Activated T-cell treated with anti-CD3 and anti-CD28 coated beads for 1 hour (primary cell): ENCODE results near the gene SEC24C.
"Not testable (repeated sequence)": the region's sequence is repeated elsewhere in the genome, so short reads cannot be mapped to it uniquely, and the experiment has no call there.

Experiments
- DNase-seq: peaks from one replicate; pipeline ENCODE4 v3.0.0-alpha.2; 2020; ENCODE audit warnings: low read depth

SEC24C gene

DNA sequence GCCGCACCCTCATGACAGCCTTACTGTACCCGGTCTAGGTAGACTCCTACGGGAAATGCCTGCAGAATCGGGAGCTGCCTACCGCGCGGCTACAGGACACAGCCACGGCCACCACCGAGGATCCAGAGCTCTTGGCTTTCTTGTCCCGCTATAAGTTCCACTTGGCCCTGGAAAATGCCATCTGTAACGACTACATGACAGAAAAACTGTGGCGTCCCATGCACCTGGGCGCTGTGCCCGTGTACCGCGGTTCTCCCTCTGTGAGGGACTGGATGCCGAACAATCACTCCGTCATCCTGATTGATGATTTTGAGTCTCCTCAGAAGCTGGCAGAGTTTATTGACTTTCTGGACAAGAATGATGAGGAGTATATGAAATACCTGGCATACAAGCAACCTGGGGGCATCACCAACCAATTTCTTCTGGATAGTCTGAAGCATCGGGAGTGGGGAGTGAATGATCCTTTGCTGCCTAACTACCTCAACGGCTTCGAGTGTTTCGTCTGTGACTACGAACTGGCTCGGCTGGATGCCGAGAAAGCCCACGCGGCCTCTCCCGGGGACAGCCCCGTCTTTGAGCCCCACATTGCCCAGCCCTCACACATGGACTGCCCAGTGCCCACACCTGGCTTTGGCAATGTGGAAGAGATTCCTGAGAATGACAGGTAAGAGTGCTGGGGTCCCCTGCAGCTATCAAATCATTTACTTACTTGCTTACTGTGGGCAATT, 29.1 kb downstream of the SEC24C start:
- no peak for DNase-seq

DNA sequence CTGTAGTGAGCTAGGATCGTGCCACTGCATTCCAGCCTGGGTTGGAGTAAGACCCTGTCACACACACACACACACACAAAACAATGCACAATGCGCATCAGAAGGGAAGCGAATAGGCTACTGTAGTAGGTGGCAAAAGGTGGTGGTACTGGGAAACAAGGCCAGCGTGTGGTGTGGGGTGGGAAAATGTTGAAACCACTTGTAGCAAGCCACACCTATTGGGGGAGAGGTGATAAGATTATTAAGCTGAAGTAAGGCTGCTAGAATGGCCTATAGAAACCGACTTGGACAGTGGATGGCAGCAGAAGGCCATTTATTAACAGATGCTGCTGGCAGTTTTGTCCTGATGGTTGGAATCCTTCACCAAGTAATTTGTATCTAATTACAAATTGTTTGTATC, 30.5 kb downstream of the SEC24C start:
- no peak for DNase-seq

DNA sequence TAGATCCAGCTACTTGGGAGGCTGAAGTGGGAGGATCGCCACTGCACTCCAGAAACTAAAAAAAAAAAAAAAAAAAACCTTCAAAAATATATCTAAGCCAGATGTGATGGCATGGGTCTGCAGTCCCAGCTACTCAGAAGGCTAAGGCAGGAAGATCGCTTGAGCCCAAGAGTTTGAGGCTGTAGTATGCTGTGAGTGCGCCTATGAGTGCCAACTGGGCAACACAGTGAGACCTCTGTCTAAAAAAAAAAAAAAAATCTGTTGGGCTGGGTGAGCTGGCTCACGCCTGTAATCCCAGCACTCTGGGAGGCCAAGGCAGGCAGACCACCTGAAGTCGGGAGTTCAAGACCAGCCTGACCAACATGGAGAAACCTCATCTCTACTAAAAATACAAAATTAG, 34.8 kb downstream of the SEC24C start:
- no peak for DNase-seq

DNA sequence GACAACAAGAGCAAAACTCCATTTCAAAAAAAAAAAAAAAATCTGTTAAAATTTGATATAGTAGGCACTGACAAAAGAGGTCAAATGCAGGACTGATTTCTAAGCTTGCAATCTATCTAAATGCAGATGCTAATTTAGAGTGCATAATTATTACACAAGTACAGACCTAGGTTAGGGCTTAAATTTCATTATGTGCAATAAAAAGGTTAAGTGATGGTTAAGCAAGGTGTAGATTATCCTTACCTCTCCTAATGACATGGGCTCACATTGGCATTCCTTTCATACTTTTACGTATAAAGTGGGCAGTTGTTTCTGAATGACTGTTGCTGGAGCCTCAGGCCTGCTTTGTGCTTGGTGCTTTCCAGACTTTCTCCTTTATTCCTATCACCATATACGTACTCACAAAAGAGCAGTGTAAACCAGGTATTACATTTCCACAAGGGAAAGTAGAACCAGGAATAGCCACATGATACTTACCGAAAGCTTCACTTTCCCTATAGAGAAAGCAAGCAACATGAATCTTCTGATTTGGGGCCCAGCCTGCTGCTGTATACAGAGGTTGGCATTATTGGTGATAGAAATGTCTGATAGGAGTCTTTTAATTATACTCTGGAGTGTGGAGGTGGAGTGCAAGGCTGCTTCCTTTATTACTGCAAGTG, 35.5 kb downstream of the SEC24C start:
- DNase-seq = no peak

DNA sequence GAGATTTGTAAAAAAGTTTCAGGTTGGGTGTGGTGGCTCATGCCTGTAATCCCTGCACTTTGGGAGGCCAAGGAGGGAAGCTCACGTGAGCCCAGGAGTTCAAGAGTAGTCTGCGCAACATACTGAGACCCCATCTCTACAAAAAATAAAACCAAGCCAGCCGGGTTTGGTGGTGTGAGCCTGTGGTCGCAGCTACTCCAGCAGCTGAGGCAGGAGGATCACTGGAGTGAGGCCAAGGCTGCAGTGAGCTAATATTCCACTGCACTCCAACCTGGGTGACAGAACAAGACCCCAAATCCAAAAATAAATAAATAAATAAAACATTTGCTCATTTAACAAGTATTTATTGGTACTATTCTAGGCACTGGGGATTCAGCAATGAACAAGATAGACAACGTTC, 36.1 kb downstream of the SEC24C start:
- no peak for DNase-seq

DNA sequence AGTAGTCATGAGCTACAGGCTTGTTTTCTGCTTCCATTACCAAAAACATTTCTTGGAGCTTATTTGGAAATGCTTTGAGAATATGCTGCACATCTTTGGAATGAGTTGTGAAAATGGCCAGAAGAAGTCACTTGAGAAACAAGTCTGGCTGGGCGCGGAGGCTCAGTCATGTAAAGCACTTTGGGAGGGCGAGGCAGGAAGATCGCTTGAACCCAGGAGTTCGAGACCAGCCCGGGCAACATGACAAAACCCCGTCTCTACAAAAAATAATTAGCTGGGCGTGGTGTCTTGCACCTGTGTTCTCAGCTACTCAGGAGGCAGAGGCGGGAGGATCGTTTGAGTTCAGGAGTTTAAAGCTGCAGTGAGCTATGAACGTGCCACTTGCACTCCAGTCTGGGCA, 36.8 kb downstream of the SEC24C start:
- DNase-seq = no peak

DNA sequence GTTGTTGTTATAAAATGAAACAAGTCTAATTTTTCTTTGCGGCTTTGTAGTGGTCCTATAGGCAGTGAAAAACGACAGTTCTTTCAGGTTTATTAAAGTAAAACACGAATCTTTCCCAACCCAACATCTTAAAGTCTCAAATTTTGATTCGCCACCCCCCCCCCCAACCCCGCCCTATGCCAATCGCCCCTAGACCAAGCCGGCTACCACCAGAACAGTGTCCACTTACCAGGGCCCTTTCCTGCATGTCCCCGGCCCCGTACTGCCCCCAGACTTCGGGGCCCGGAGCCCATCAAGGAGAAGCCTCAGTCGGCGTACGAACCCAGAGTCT, 37.3 kb downstream of the SEC24C start:
- no peak for DNase-seq

DNA sequence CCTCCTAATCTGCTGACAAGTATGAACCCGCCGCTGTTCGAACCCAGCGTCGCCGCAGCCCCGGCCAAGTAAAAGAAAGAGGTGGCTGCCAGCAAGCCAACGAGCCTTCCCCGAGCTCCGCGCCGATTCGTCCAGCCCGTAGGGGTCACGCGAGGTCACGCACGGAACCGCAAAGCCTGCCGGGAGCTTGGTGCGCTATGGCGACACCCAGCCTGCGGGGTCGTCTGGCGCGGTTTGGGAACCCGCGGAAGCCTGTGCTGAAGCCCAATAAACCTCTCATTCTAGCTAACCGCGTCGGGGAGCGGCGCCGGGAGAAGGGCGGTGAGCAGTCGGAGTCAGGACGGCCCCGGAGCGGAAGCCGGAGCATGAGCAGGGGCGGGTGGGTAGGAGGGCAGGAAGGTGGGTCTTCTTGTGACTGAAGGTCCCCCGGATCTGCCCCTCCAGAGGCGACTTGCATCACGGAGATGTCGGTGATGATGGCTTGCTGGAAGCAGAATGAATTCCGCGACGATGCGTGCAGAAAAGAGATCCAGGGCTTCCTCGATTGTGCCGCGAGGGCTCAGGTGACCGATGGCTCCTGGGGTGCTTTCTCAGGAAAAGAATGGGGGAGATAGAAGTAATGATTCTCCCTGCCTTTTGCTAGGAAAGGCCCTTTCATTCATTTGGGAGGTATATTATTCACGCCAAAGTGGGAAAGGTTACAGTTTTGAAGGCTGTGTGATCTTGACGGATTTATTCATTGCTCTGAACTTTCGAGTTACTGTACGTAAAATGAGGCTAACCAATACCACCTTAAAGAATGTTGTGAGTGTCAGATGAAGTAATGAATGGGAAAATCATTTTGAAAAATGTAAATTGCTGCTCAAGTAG, 37.9 kb downstream of the SEC24C start, which contains the start of gene CHCHD1:
Gene CHCHD1, plus strand, starts transcription at position 170 of the 870 bp plus-strand sequence. Its CDS starts 28 bp downstream, at position 198.
- DNase-seq = peak; percentile 85

DNA sequence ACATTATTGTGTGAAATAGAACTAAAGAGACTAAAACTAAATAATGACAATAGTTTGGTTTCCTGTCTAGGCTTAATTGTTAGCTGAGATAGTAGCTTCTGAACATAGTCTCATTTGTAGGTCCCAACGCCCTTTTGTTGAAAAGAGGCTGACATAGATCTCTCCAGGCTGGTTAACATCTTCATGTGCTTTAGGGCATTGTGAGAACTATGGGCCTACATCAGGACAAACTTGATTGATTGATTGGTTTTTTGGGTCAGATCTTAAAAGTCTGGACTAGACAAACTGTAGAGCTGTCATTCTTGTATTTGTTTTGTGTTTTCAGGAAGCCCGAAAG, 38.5 kb downstream of the SEC24C start:
- DNase-seq = no peak

DNA sequence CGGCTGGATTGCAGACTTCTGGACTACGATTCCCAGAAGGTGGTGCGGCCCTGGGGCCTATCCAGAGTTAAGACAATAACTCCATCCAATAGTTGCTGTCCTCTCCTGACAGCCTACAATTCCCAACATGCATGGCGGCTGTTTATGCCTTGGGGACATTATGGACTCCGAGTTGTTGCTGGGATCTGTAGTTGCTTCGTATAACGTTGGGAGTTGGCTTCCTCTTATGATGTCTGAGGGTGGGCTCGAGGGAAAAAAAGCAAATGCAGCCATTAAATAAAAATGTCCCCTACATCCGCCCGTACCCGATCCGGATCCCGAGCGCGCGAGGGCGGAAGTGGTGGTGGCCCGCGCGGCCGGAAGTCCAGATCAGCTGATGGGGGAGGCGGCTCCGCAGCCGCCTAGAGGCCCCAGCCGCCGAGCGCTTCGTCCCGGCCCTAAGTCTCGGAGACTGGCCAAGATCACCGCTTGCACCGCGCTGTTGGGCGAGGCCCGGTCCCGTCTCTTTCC, 41.1 kb downstream of the SEC24C start, which contains the start of gene ZSWIM8:
Gene ZSWIM8, plus strand, starts transcription at position 396 of the 510 bp plus-strand sequence. CDS start 273 bp downstream, outside the sequence.
- peak; percentile 76 for DNase-seq

DNA sequence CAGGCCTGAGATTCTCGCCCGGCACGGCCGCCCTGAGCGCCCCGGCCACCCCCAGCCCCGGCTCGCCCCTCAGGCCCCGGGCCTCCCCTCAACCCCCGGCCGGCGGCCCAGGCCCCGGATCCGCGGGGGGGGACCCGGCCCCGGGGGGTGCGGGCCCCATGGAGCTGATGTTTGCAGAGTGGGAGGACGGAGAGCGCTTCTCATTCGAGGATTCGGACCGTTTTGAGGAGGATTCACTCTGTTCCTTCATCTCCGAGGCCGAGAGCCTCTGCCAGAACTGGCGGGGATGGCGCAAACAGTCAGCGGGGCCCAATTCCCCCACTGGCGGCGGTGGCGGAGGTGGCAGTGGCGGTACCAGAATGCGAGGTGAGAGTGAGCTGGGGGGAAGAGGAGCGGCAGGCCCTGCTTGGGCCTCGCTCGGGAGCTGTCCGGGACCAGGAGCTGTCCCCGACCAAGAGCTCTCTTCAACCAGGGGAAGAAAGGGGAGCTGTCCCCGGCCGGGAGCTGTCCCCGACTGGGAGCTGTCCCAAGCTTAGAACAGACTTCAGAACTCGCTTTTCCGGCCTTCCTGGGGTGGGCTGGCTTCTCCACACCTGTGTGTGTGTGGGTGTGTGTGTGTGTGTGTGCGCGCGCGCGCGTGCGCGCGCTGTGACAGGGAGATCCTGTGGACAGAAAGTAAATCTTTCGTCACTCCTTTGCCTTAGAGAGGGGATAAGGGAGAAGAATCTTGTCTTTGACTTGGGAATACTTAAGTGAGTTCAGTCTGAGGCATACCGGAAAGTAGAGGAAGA, 41.7 kb downstream of the SEC24C start:
- DNase-seq = peak; percentile 33

DNA sequence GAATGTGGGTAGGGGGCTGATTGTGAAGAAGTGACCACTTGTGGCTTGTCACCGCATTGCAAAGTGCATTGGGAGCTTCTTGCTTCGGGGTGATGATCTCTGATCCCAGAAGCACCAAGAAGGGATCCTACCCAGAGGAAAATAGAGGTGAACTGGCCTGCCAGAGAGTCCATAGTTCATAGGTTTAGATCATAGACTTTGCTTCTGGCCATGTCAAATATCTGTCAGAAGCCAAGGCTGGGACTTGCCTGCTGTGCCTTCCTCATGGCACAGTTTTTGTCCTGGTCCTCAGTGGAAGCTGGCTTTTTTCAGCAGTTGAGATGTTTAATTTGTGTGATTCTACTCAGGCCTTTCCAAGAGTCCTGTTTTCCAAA, 42.3 kb downstream of the SEC24C start:
- no peak for DNase-seq

DNA sequence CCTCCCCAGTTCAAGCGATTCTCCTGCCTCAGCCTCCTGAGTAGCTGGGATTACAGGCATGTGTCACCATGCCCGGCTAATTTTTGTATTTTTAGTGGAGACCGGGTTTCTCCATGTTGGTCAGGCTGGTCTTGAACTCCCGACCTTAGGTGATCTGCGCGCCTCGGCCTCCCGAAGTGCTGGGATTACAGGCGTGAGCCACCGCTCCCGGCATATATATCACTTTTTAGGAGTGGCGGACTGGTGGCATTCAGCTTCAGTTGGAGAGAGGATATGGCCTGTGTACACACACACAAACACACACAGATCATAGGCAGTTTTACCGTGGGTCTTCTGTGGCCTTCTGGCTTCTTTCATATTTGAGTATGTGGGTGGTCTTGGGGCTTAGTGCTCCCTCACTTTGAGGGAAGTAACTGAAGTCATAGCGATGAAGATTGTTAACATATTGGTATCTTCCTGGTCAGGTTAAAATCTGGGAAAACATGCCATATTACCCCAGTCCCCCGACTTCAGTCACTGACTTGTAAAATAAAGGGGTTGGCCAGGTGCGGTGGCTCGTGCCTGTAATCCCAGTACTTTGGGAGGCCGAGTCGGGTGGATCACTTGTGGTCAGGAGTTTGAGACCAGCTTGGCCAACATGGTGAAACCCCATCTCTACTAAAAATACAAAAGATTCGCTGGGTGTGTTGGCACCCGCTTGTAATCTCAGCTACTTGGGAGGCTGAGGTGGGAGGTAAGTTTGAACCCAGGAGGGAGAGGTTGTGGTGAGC, 43.0 kb downstream of the SEC24C start:
- DNase-seq = not testable (repeated sequence)

DNA sequence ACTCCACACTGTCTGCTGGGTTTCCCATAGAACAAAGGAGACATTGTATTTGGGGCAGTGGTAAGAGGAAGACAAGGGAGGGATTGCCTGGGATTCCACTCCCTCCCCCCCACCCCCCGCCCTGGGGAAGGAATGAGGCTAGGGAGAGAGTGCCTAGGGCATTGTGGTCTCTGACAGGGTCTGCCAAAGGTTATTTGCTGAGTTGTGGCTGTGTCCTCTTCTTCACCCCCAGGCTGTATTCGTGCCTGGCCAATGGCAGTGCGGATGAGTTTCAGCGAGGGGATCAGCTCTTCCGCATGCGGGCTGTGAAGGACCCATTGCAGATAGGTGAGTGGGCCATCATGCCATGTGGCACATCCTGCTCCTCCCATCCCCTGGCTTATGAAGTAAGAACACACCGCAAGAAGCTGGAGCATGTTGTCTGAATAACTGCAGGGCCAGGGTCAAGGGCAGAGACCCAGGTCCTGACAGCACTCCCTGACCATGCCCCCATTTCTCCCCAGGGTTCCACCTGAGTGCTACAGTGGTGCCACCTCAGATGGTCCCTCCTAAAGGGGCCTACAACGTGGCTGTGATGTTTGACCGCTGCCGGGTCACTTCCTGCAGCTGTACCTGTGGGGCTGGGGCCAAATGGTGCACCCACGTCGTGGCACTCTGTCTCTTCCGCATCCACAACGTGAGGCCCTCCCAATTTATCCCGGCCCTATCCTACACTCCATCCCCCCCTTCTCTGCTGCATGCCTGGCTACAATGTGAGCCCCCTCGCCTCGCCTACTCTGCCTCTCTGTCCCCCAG, 44.9 kb downstream of the SEC24C start:
- no peak for DNase-seq

DNA sequence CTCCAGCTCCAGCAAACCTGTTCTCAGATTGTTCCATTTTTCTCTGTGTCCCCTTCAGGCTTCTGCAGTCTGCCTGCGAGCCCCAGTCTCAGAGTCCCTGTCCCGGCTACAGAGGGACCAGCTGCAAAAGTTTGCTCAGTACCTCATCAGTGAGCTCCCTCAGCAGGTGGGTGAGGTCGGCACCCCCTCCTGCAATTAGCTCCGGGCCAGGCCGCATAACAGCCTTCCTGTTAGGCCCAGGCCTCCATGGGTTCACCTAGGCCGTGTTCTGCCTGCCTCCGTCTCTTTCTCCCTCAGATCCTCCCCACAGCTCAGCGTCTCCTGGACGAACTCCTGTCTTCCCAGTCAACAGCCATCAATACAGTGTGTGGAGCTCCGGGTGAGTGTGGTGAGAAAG, 45.5 kb downstream of the SEC24C start:
- DNase-seq = no peak

DNA sequence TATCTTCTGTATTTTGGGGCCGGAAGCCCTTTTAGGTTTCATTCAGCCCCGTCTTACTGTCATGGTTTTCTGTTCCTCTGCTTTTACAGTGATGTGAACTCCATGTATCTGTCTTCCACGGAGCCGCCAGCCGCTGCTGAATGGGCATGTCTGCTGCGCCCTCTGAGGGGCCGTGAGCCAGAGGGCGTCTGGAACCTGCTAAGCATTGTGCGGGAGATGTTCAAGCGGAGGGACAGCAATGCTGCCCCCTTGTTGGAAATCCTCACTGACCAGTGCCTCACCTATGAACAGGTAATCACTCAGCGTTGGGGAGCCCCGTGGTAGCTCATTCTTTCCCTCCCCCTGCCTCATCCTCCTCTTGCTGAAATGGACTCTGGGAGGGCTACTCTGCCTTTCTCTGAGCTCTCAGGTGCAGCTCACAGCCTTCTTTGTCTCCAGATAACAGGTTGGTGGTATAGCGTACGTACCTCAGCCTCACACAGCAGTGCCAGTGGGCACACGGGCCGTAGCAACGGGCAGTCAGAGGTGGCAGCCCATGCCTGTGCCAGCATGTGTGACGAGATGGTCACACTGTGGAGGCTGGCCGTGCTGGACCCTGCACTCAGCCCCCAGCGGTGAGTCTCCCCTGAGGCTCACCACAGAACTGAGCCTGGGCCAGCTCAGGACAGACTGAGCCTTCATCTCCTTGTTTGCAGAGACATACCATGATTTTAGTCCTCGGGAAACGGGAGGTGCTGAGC, 46.9 kb downstream of the SEC24C start:
- no peak for DNase-seq

DNA sequence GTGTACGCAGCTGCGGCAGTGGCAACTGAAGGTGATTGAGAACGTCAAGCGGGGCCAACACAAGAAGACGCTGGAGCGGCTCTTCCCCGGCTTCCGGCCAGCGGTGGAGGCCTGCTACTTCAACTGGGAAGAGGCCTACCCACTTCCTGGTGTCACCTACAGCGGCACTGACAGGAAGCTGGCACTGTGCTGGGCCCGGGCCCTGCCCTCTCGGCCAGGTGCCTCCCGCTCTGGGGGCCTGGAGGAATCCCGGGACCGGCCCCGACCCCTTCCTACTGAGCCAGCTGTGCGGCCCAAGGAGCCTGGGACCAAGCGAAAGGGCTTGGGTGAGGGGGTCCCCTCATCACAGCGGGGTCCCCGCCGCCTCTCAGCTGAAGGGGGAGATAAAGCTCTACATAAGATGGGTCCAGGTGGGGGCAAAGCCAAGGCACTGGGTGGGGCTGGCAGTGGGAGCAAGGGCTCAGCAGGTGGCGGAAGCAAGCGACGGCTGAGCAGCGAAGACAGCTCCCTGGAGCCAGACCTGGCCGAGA, 47.8 kb downstream of the SEC24C start:
- no peak for DNase-seq

DNA sequence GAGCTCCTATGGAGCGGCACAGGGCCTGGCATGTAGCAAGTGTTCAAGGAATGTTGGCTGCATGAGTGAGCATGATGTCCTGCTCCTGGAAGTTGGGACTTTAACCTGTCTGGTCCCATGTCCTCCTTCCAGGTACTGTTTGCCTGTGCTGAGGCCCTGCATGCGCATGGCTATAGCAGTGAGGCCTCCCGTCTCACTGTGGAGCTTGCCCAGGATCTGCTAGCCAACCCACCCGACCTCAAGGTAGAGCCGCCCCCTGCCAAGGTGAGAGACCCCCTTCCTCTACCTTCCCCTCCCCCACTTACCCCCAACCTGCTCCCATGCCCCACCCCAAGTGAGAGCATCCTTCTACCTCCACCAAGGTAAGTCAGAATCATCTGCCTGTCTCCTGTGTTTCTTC, 49.3 kb downstream of the SEC24C start:
- DNase-seq = no peak

DNA sequence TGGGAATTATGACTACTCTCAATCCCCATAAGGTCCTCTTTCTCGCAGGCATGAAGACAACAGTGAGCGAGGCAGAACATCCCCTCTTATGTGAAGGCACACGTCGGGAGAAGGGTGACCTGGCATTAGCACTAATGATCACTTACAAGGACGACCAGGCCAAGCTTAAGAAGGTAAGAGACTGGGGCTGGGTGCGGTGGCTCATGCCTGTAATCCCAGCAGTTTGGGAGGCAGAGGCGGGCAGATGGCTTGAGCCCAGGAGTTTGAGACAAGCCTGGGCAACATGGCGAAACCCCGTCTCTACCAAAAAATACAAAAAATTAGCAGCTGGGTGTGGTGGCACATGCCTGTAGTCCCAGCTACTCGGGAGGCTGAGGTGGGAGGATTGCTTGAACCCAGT, 51.3 kb downstream of the SEC24C start:
- DNase-seq = not testable (repeated sequence)
